Brain microvascular endothelial cell (primary cell): ENCODE results near the gene MATR3.

ENCODE experiments used
- DNase-seq: peaks from one replicate; pipeline ENCODE4 v3.0.0-alpha.2; 2020
- H3K27ac ChIP-seq: fragments of 250-450 bp; sonication (Bioruptor Pico); 2 replicates; pipeline ENCODE4 v1.5.1; 2020; ENCODE audit warnings: mild to moderate bottlenecking, moderate library complexity
- H3K27me3 ChIP-seq: fragments of 250-450 bp; sonication (Bioruptor Pico); replicated peaks from 2 replicates; pipeline ENCODE4 v1.5.1; 2020; ENCODE audit warnings: mild to moderate bottlenecking
- H3K36me3 ChIP-seq: fragments of 250-450 bp; sonication (Bioruptor Pico); replicated peaks from 2 replicates; pipeline ENCODE4 v1.5.1; 2020; ENCODE audit warnings: mild to moderate bottlenecking
- H3K4me3 ChIP-seq: 2 replicates; pipeline ENCODE4 v1.5.1; 2011; ENCODE audit warnings: low read depth, mild to moderate bottlenecking, control low read depth, low read length, moderate library complexity
- in situ Hi-C: cut with HindIII; loops from 2 replicates; pipeline ENCODE4 v1.10.0; 2017; ENCODE audit warnings: low sequenced_read_pairs, low pct_ligation_motif_present
- TF ChIP-seq, protein P1 (sequence below): IDR thresholded peaks from 2 replicates; pipeline ENCODE4 v1.5.1; 2011; ENCODE audit warnings: low read depth, mild to moderate bottlenecking, moderate library complexity, low read length, control low read depth, inconsistent platforms; ENCODE audit errors: missing control alignments

The MATR3 gene, protein sequence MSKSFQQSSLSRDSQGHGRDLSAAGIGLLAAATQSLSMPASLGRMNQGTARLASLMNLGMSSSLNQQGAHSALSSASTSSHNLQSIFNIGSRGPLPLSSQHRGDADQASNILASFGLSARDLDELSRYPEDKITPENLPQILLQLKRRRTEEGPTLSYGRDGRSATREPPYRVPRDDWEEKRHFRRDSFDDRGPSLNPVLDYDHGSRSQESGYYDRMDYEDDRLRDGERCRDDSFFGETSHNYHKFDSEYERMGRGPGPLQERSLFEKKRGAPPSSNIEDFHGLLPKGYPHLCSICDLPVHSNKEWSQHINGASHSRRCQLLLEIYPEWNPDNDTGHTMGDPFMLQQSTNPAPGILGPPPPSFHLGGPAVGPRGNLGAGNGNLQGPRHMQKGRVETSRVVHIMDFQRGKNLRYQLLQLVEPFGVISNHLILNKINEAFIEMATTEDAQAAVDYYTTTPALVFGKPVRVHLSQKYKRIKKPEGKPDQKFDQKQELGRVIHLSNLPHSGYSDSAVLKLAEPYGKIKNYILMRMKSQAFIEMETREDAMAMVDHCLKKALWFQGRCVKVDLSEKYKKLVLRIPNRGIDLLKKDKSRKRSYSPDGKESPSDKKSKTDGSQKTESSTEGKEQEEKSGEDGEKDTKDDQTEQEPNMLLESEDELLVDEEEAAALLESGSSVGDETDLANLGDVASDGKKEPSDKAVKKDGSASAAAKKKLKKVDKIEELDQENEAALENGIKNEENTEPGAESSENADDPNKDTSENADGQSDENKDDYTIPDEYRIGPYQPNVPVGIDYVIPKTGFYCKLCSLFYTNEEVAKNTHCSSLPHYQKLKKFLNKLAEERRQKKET

DNA sequence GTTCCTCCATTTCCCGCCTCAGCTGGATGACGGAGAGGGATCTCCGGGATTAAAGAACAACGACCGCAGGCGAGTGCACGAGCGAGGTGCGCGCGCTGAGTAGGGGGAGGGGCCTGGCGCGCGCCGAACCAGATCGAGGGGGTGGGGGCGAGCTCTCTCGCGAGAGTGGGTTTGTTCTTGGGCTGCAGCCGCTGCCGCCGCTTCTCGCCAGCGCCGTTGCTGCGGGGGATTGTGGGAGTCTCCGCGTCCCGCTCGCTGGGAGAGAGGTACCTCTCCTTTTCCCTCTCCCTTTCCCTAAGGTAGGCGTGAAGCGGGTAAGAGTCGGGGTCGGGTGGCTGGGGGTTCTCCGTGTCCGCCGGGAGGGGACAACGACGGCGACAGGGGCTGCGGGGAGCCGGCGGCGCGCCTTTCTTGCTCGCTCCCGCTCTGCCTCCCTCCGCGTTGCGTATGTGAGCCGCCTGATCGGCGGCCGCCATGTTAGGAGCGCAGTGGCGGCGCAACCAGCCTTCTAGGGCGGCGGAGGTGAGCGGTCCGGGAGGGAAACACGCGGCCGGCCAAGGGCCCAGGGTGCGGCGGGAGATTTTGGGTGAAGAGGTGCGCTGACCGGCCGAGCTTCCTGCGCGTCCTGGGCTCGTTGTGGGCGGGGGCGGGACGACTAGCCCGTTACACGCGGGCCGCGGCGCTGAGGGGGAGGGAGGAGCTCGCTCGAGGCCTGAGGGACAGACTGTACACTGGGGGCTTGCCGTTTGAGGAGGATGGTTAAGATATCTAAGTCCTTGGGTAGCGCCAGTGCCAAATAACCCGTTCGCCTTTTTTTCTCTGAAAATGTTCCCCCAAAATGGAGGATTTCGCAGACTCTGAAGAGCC, at the start of gene MATR3:
MATR3 (plus strand) TSS at position 234 of the 867 bp plus-strand sequence. CDS start 13,676 bp downstream, outside the sequence.
- Histone ChIP-seq H3K27ac (peak within 1 kb of the TSS; percentile 96), H3K36me3 (peaks cover 2% of the 10 kb centered on the region), H3K4me3 (peak within 1 kb of the TSS; percentile 94), H3K27me3 (no peaks in the 10 kb centered on the region)
- peak; percentile 92 for DNase-seq
- in situ Hi-C loops = no loop called here
- TF ChIP-seq, protein P1, sequence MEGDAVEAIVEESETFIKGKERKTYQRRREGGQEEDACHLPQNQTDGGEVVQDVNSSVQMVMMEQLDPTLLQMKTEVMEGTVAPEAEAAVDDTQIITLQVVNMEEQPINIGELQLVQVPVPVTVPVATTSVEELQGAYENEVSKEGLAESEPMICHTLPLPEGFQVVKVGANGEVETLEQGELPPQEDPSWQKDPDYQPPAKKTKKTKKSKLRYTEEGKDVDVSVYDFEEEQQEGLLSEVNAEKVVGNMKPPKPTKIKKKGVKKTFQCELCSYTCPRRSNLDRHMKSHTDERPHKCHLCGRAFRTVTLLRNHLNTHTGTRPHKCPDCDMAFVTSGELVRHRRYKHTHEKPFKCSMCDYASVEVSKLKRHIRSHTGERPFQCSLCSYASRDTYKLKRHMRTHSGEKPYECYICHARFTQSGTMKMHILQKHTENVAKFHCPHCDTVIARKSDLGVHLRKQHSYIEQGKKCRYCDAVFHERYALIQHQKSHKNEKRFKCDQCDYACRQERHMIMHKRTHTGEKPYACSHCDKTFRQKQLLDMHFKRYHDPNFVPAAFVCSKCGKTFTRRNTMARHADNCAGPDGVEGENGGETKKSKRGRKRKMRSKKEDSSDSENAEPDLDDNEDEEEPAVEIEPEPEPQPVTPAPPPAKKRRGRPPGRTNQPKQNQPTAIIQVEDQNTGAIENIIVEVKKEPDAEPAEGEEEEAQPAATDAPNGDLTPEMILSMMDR = no peak

DNA sequence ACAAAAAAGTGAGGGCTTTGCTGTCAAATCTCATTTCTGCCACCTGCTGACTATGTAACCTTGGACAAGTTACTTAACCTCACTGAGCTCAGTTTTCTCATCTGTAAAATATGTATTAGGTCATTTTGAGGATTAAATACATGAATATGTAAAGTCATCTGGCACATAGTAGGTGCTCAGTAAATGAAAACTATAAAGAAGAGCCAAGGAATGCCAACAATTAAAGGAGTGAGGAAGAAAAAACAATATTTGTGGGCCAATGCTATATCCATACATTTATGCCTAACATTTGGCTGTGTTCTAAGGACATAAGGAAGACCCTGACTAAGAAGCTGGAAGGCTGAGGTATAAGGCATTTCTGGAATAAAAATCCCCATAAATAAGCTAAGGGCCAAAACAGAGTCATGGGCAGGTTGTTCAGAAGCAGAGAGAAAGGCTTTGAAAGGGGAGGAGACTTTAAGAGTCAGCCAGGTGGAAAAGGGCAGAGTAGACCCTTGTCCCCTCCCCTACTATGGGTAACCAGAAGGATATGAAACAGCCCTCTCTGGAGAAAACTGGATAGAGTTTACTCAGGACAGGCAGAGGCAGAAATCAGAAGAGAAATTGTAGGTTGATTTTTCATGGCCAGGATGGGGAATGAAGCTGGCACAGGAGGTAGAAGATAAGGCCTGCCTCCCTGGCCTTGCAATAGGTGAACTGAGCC, 47.8 kb upstream of the MATR3 start:
- no peak for DNase-seq
- Histone ChIP-seq H3K4me3 (no peak overlapping the region), H3K36me3 (no peaks in the 10 kb centered on the region), H3K27me3 (no peaks in the 10 kb centered on the region), H3K27ac (peak overlapping the region; percentile 10)
- in situ Hi-C loops = no loop called here
- TF ChIP-seq, protein P1 = no peak

DNA sequence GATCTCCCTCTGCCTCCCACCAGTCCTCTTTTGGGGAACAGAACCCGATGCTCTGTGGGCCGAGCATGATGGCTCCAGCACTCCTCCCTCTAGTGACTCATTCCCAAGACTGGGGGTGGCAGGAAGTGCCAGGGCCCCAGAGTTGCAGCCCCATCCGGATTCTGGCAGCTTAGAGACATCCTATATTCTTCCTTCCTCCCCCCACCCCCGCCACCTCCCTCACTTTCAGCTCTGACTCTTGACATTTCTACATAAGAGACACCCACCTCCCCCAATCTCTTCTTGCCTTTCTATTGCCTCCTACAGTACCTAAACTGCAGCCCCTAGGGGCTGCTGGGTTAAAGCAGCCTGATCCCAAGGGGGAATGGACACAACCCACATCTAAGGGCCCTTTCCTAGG, 47.1 kb upstream of the MATR3 start:
- no peaks in the 10 kb centered on the region for H3K27me3 ChIP-seq
- in situ Hi-C loops = no loop called here
- H3K27ac ChIP-seq = peak overlapping the region; percentile 10
- peak; percentile 43 for DNase-seq
- no peak overlapping the region for H3K4me3 ChIP-seq
- no peaks in the 10 kb centered on the region for H3K36me3 ChIP-seq
- TF ChIP-seq, protein P1 = peak; percentile 7

DNA sequence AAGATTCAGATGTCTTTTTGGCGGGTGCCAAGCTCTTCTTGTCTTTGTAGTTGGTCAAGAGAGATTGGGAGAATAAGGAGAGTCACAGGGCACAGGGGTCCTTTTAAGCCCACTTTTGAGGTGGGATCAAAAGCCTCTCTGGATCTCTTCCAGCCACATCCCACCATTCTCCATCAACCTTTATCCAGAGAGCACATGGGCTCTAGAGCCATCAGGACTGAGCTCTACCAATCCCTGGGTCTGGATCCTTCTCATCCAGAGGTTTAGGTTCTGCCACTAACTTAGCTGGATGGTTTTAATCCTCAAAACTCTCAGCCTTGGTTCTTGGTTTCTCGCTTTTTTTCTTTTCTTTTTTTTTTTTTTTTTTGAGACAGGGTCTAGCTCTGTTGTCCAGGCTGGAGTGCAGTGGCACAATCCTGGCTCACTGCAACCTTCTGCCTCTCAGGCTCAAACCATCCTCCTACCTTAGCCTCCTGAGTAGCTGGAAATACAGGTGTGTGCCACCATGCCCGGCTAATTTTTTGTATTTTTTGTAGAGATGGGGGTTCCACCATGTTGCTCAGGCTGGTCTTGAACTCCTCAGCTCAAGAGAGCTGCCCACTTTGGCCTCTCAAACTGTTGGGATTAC, 44.6 kb upstream of the MATR3 start:
- in situ Hi-C loops = no loop called here
- Histone ChIP-seq H3K27me3 (no peaks in the 10 kb centered on the region), H3K36me3 (no peaks in the 10 kb centered on the region), H3K4me3 (no peak overlapping the region), H3K27ac (no peak overlapping the region)
- no peak for DNase-seq
- TF ChIP-seq, protein P1 = no peak

DNA sequence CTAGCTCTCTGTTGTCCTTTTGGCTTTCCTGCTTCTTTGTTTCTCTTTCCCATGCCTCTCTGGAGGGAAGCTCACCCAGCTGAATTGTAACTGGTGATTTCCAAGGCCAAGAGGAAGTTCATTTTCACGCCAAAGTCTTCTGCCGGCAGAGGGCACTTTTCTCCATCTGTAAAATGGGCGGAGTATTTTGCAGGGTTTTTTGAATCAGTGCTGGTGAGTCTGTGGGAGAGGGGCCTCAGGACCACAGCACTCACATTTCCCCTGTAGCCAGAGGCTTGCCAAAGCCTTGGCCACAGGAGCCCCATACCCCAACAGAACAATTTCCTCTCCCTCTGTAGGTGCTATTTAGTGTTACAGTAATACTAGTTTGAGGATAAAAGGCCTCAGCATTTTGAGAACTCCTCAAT, 42.3 kb upstream of the MATR3 start:
- H3K27me3 ChIP-seq = no peaks in the 10 kb centered on the region
- H3K36me3 ChIP-seq = no peaks in the 10 kb centered on the region
- no peak overlapping the region for H3K27ac ChIP-seq
- H3K4me3 ChIP-seq = no peak overlapping the region
- no peak for DNase-seq
- in situ Hi-C loops = no loop called here
- TF ChIP-seq, protein P1 = peak; percentile 51
